Measurements from ENCODE around the gene FAM168B. TPM values are rescaled to one million over a fixed set of nuclear protein-coding genes. Genes with fewer than 3 reads are reported as not detected.

FAM168B gene
- total RNA-seq, 1 experiment from 2014 or later, result 123 TPM

DNA sequence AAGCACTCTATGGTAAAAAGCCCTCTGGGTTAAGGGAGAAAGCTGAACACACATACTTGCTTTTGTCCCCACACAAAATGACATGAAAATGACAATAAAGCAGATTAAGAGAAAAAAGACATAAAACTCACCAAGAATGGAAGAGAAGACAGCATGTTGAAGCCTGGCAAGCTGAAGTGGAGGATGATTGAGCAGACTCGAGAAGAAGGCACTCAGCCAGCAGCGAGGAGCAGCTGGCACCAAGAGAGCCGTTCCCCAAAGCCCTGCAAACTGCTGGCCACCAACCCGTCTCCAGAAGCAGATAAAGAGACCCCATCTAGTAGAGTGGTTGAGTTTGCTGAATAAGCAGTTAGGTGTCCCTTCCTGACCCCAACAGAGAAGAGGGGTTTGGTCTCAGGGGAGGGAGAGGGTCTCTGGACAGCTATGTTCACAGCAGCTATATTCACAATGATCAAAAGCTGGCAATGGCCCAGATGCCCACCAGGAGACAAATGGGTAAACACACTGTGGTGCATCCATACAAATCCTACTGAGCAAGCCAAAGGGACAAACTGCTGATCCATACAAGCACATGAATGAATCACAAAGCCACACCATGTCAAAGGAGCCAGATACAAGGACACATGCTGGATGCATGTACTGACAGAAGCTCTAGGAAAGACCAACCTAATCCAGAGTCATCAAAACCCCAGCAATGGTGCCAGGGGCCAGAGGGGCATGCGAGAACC, 36.9 kb downstream of the FAM168B start:
- DNase-seq (ENCODE audit: low spot score), result no peak

DNA sequence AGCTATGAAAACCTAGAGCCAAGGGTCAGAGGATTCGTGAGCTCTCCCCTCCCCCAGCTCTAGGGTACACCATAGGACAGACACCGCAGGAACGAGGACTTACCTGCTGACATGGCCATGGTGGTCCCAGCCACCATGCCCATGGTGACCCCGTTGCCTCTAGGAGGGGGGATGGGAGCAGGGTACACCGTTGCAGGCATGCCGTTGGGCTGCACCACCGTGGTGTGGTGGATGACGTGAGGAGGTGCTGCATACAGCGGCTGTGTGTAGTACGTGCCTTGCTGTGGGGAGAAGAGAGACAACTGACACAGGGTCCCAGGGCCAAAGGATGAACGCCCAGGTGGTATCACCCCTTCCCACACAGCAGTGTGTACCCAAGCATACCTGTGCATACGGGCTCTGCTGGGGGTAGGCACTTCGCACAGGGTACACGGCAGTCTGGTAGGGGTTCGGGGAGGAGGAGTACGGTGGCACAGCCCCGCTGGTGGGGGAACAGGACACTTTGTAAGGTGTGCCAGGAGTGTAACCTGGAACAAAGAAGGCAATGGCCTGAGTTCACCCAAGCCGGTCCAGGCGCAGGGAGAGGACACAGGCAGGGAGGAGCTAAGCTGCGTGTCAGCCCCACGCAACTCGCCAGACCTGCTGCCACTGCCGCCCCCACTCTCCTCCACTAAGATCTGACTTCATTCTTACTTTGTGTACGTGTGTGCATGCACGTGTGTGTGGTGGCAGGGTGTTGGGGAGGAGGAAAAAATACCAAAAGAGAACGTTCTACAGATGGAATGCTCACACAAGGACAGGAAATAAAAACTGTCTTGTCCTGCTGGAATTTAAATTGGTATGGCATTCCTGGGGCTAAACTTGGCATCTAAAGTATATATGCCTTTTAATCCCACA, 37.8 kb downstream of the FAM168B start:
- DNase-seq (ENCODE audit: low spot score), result no peak

DNA sequence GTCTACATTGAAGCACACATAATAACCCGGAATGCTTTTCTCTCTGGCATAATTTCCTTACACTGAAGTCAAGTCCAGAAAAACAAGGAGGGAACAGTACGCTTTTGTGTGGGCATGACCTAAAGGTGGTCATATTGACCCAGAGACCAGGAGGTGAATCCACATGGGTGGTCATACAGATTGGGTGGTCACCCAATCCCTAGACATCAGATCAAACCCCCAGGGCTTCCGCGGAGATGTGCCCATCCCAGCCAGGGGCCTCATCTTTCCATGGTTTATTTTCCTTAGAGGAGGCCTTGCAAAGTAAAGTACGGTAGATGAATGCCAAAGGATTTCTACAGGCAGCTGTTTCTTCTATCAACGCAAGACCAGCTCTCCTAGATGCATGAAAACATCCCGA, 38.8 kb downstream of the FAM168B start:
- no peak for DNase-seq (ENCODE audit: low spot score)

DNA sequence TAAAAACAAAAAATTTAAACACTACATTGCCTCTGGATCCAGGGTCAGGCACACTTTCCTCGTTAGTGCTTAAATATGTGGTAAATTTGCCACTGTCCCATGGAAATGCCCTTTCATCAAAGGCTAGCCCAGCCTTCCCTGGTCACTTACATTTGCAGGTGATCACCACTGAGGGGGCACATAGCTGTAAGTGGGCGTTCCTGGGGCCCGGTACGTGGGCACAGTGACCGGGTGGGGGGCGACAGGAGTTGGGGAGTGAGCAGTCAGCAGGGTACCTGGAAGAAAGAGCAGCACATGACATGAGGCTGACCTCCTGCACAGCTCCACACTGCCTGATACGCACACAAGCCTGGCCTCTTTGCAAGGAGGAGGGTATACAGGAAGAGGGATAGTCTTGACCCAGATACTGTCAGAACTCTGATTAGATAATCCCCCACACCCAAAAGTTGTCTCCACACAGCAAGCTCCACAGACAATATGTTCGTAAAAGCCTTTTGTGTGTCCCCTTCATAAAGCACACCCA, 40.5 kb downstream of the FAM168B start:
- no peak for DNase-seq (ENCODE audit: low spot score)

DNA sequence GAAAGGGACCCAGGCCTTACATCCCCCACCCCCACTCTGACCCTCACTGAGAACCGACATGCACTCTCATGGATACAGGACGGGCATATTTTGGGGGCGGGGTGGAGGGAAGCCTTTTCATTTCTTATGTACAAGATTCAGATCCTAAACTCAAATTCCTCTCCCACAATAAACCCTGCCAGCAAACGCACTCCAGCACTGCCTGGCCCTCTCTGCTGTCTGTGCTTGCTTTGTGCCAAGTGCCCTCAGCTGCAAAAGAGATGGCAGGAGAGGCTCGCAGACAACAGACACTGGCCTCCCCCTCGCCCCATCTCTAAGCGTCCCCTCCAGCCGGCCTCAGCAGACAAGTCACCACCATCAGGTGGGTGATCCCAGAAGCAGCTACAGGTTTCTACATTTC, 42.4 kb downstream of the FAM168B start:
- DNase-seq (ENCODE audit: low spot score), result no peak

DNA sequence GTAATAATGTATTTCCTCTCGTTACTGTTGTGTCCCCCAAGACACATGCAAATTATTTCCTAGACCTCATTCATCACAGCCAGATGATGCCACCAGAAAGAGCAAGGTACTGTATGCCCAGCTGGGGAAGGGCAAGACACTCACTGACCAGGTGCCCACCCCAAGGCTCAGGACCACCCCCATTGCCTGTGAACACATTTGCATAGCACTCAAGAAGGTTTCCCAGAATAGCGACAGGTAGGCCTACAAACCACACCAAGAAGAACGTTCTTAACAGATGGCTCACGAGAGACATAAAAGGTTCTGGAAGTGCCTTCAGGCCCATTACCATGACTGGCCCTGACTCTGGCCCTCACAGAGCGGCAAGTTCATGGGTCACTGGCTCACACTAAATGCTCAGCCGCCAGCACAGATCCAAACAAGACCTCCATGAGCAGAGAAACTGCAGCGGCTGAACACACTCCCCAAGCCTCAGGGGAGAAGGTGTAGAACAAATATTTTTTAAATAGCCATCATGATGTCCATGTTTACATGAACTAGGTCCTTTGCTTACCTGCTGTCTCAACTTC, 44.0 kb downstream of the FAM168B start:
- no peak for DNase-seq (ENCODE audit: low spot score)

DNA sequence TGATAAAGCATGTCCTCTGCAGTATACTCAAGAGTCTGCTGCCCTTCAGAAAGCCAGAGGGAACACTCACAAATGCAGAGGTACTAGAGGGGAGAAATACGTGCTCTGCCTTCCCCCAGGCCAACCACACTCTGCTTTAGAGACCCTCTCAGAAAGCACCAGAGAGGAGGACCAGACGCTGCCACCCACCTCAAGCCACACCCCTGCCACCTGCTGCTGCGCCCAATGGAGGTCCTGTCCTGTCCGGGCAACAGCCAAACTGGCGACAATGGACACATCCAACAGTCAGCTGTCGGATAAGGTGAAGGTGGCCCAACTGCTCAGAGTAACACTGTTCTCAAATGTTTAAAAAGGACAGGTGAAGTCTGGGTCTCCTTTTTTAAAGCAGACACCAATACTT, 44.6 kb downstream of the FAM168B start:
- no peak for DNase-seq (ENCODE audit: low spot score)

DNA sequence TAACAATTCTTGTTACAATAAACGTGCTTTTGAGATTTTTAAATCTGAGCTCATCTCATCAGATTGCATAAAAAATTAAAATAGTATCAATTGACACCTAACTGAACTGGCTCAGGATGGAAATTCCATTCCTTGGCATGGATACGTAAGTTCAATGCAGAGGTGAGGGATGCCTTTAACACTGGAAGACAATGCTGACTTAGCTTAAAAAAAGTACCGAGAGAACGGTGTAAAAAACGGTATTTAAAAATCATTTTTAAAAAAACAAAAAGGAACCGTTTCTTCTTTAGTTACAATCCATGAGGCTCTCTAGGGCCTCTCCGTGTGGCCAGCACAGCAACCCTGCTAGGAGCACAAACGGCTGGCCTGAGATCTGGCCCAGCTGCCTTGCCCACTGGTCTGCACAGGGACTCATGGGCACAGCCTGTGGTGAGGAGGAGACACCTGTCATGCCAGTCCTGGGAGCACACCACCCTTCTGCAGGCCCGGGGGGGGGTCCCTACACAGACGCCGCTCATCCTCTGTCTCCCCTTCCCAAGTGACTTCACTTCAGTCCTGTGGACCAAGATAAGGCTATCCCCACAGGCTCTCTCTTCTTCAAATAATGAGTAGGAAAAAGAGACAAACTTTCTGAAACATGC, 45.2 kb downstream of the FAM168B start:
- no peak for DNase-seq (ENCODE audit: low spot score)

DNA sequence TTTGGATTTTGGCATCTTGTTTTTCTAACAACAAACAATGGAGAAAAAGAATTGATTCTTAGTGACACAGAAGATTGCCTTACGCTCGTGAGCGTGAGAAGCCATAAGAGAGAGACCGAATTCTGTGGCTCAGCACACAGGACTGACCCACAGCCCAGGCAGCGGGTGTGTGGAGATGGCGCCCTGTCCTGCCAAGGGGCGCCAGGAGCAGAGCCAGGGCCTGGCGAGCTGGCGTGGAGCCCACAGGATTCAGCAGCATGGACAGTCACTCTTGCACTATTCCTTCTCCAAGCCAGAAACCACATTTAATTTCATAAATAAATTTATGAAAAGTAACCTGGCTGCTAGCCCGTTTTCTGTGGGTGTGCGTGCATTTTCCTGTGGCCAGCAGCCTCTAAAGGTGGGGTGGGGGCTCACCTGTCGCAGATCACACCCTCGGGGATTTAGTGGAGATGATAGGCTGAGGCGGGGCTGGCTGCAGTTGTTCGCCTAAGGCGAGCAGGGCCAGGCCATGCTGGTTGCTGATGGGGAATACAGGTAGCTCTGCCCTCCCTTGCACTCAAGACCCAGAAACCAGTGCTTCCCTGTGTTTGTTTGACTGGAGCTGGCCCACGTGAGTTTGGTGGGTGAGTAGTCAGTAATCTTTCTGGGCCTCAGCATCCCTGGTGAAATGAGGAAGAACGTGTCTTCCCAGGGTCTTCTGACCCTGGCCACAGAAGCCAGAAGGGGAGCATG, 46.2 kb downstream of the FAM168B start:
- DNase-seq (ENCODE audit: low spot score), result no peak

DNA sequence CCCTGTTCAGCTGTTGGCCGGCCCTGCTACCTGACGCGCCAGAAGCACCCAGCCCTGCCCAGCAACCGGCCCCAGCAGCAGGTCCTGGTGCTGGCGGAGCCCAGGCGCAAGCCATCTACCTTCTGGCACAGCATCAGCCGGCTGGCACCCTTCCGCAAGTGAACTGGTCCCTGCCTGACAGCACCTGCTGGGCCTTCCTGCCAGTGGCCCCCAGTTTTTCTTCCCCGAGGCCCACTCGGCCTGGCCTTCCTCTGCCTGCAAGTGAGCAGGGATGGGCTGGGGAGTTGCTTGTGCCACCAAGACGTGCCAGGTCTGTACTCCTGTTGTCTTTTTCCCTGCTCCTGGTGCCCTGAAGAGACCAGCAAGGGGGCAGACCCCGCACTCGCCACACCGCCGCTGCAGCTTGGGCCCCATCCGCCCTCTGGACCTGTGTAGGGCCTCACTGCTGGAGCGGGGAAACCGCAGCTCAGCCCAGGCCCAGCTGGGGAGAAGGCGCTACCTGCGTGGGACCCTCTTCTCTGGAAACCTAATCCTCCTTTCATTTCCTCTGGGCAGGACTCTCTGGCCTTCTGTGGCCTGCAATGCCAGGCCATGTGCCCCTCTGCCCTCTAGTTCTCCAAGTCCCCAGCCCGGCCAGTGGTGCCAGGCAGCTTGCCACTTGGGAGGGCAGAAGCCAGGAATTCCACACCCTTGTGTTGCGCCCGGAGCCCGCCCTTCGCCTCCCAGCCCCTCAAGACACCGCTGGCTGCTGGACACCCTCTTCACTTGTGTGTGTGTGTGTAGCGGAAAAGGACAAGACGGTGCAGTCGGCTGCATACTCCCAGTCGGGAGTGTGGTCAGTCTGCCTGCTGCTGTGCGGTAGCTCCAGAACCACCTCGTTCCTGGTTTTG, 47.0 kb downstream of the FAM168B start:
- DNase-seq (ENCODE audit: low spot score), result no peak

DNA sequence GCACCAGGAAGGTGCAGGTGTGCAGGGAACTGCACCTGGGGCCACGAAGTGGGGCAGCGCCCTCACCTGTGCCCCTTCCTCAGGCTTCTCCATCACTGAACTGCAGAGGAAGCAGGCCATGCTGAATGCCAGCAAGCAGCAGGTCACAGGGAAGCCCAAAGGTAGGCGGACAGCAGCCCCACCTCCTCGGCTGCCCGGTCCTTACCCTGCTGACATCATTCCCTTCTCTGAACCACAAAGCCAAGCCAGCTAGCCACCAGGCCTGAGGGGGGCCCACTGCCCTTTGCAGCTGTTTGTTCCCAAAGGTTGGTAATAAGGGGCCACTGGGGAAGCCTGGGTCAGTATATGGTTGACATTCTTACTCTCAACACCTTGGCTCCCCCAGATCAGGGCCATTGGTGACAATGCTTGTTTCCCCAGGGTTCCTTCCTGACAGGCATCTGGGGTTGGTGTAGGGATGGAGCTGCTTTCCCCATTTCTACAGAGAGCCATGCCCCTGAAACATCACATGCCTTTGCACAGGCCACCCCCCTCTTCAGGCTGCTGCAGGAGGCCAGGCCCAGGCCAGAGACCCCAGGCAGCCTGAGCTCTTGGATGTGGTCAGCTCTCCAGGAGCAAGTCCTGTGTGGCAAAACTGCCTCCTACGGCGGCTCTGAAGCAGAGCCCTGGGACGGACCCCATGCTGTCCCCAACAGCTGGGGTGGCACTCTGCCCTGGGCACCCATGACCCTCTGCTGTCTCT, 47.8 kb downstream of the FAM168B start:
- no peak for DNase-seq (ENCODE audit: low spot score)

DNA sequence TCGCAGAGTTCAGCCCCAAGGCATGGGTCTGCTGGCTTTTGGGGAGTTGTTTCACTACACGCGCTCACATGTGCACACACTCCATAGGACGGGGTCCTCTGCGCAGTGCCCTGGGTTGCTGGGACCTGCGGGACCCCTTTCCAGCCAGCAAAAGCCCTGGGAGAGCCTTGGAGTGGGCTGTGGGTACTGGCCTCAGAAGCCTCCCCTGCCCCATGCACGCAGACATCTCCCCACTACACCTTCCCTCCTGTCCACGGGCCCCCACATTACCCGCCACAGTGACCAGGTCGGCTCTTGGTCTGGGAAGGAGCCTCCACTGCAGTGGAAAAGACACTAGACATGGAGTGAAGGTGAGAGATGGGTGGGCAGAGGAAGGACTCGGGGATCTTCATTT, 48.5 kb downstream of the FAM168B start:
- DNase-seq (ENCODE audit: low spot score), result no peak

DNA sequence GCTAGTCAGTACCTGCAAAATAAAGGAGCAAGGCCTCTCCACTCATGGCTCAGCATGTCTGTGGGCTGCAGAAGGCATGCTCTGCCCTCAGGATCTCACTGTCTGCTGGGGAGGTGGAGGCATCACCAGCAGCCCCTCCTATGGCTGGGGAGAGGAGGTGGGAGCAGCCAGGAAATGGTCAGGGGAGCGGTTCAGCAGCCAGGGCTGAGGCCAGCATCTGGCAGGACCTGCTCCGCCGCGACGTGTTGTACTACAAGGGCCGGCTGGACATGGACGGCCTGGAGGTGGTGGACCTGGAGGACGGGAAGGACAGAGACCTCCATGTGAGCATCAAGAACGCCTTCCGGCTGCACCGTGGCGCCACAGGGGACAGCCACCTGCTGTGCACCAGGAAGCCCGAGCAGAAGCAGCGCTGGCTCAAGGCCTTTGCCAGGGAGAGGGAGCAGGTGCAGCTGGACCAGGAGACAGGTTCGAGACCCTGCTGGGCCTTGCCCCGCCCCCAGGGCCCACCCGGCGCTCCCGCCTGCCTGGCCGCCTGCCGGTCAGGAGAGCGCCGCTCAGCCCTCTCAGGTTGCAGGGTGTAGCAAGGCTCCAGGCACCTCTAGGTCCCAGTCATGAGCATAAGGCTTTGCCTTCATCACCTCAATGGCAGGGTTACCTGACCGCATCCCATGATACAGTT, 49.0 kb downstream of the FAM168B start:
- DNase-seq (ENCODE audit: low spot score), result no peak

DNA sequence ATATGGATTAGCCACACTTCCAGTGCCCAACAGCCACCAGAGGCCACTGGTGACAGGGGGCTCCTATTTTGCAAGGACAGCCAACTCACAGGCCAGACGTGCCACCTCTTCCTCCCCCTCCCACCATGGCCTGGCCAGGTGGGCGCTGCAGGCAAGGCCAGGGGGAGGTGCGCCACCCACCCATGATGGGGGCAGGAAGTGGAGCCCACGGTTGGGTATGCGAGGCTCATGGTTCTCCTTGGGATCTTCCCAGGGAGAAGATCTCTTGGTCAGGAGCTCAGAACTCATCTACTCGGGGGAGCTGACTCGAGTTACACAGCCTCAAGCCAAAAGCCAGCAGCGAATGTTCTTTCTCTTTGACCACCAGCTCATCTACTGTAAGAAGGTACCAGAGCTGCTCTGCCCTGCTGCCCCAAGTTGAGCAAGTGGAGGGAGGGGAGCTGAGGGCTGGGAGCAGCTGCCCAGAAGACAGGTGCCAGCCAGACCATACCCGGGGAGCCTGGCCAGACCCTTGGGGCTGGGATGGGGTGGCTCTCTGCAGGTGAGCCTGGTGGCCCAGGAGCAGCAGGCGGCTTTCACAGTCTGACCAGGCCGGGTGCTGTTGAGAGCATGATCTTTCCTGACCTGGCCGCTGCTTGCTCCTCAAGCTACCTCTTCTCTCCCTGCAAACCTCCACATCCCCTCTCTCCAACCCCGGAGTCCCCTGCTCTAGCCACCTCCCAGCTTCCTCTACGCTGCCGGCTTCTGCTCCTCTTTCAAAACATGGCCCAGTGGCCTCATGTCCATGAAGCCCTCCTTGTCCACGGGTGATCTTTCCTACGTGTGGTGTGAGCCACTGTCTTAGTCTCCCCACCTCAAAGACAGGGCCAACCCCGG, 49.8 kb downstream of the FAM168B start:
- no peak for DNase-seq (ENCODE audit: low spot score)

DNA sequence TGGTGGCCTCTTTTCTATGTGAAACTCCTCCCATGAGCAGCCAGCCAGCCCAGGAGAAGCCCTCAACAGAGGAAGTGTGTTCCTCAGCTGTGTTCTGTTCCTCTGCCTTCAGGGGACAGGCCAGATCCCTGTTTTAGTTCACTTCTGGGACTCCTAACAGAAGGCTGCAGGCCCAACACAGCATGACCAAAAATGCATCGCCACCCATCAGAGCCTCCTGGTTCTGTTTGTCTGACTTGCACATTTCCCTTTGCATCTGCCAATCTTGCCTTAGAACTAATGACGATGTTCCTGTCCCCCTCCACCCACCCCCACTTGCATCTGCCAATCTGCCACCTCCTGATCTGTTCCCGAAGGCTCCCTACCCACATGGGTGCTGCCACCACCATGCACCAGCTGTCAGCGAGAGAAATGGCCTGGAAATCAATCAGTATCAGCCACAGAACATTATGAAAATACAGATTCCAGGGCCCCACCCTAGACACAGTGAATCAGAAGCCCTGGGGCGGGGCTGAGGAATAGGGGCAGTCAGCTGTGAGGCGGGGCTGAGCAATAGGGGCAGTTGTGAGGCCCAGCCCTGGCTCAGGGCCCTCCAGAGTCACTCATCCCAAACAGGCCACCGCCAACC, 51.0 kb downstream of the FAM168B start:
- no peak for DNase-seq (ENCODE audit: low spot score)

DNA sequence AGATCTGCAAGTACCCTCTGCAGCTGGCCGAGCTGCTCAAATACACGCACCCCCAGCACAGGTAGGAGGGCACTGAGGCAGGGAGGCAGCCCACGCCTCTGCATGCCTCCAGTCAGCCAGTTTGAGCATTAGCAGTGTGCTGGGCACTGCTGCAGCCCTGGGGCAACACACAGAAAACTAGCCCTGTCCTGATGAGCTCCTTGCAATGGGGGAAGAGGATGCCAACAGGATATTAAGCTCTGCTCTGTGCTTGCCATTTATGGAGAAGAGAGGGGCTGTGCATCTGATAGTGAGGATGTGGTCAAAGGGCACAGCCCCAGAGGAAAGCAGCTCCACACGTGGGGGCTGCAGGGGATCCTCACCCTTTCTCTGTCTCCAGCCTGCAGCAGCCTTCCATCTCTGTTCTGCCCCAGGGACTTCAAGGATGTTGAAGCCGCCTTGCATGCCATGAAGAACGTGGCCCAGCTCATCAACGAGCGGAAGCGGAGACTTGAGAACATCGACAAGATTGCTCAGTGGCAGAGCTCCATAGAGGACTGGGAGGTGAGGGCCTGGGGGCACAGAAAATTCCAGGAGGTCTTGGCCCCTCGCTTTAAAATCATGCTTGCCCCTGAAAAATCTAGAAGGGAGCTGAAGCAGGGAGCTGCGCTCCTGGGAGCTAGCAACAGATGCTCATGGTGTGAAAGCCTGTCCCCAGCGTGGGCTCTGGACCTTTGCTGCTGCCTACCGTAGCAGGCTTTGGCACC, 51.7 kb downstream of the FAM168B start:
- no peak for DNase-seq (ENCODE audit: low spot score)

Data from A172 (cell line).